HepG2 (cell line): ENCODE measurements around the gene GAPDH. TPM values are rescaled to one million over a fixed set of nuclear protein-coding genes. Genes with fewer than 3 reads are reported as not detected.

Source experiments
- ATF7-NPFF ChIP-seq: sonication (generic); formaldehyde crosslinking; IDR thresholded peaks from 2 replicates; pipeline ENCODE4 v1.8.1; 2023; ENCODE audit warnings: mild to moderate bottlenecking, low read depth, missing genetic modification reagents, moderate library complexity
- DRAP1 ChIP-seq: IDR thresholded peaks from 2 replicates; pipeline ENCODE4 v1.6.1; 2016; ENCODE audit warnings: missing genetic modification reagents, missing compliant biosample characterization
- DZIP1 ChIP-seq: sonication (generic); formaldehyde crosslinking; IDR thresholded peaks from 2 replicates; pipeline ENCODE4 v1.5.0; 2020; ENCODE audit warnings: mild to moderate bottlenecking, missing genetic modification reagents
- ETS1 ChIP-seq: sonication (generic); formaldehyde crosslinking; IDR thresholded peaks from 2 replicates; pipeline ENCODE4 v1.4.0; 2020; ENCODE audit warnings: missing genetic modification reagents
- FOXK1 ChIP-seq: sonication (generic); formaldehyde crosslinking; IDR thresholded peaks from 2 replicates; pipeline ENCODE4 v1.4.0; 2020; ENCODE audit warnings: low read depth, missing genetic modification reagents, borderline replicate concordance
- HOXD1 ChIP-seq: sonication (generic); formaldehyde crosslinking; IDR thresholded peaks from 2 replicates; pipeline ENCODE4 v1.5.0; 2020; ENCODE audit warnings: missing genetic modification reagents
- IRF2 ChIP-seq: IDR thresholded peaks from 2 replicates; pipeline ENCODE4 v1.6.1; 2018; ENCODE audit warnings: missing genetic modification reagents, missing compliant biosample characterization
- KDM2A ChIP-seq: sonication (generic); formaldehyde crosslinking; IDR thresholded peaks from 2 replicates; pipeline ENCODE4 v1.4.0; 2020; ENCODE audit warnings: low read depth, missing genetic modification reagents, borderline replicate concordance
- NBN ChIP-seq: fragments of 450-650 bp; conservative IDR thresholded peaks from 2 replicates; pipeline ENCODE4 v1.6.1; 2017
- NPAS2 ChIP-seq: sonication (generic); formaldehyde crosslinking; IDR thresholded peaks from 2 replicates; pipeline ENCODE4 v1.8.0; 2022; ENCODE audit warnings: mild to moderate bottlenecking, missing genetic modification reagents, borderline replicate concordance
- SALL1 ChIP-seq: sonication (generic); formaldehyde crosslinking; IDR thresholded peaks from 2 replicates; pipeline ENCODE4 v1.8.0; 2022; ENCODE audit warnings: mild to moderate bottlenecking, missing genetic modification reagents
- SP2 ChIP-seq: sonication (generic); formaldehyde crosslinking; IDR thresholded peaks from 2 replicates; pipeline ENCODE4 v1.5.1; 2020; ENCODE audit warnings: mild to moderate bottlenecking, missing genetic modification reagents
- YEATS4 ChIP-seq: sonication (generic); formaldehyde crosslinking; IDR thresholded peaks from 2 replicates; pipeline ENCODE4 v1.4.0; 2020; ENCODE audit warnings: missing genetic modification reagents, borderline replicate concordance
- ZBTB49 ChIP-seq: sonication (generic); formaldehyde crosslinking; IDR thresholded peaks from 2 replicates; pipeline ENCODE4 v1.4.0; 2020; ENCODE audit warnings: missing genetic modification reagents, borderline replicate concordance
- ZNF563 ChIP-seq: sonication (generic); formaldehyde crosslinking; IDR thresholded peaks from 2 replicates; pipeline ENCODE4 v1.8.0; 2022; ENCODE audit warnings: mild to moderate bottlenecking, moderate library complexity, missing genetic modification reagents
- ZNF572 ChIP-seq: sonication (generic); formaldehyde crosslinking; IDR thresholded peaks from 2 replicates; pipeline ENCODE4 v1.5.1; 2020; ENCODE audit warnings: mild to moderate bottlenecking, missing genetic modification reagents
- ZNF576 ChIP-seq: sonication (generic); formaldehyde crosslinking; IDR thresholded peaks from 2 replicates; pipeline ENCODE4 v1.4.0; 2020; ENCODE audit warnings: mild to moderate bottlenecking, missing genetic modification reagents
- ZNF740 ChIP-seq: sonication (generic); formaldehyde crosslinking; IDR thresholded peaks from 2 replicates; pipeline ENCODE4 v1.4.0; 2020; ENCODE audit warnings: missing genetic modification reagents
- ZNF749 ChIP-seq: sonication (generic); formaldehyde crosslinking; IDR thresholded peaks from 2 replicates; pipeline ENCODE4 v1.8.0; 2022; ENCODE audit warnings: mild to moderate bottlenecking, missing genetic modification reagents, moderate library complexity, borderline replicate concordance
- ZZZ3 ChIP-seq: sonication (generic); formaldehyde crosslinking; IDR thresholded peaks from 2 replicates; pipeline ENCODE4 v1.4.0; 2020; ENCODE audit warnings: missing genetic modification reagents, mild to moderate bottlenecking, borderline replicate concordance
- polyA plus RNA-seq, 8 experiments: library from polyadenylated mRNA; depleted of rRNA in 3 of 8; stranded (reverse) in 7 of 8; unstranded in 1 of 8; fragments of >200 nt; fragmentation: Illumina TruSeq in 4 of 8; extraction: Trizol in 4 of 8; gene quantifications; 2 replicates each; pipeline versions ENCODE4 v1.2.1 to v1.2.3, GENCODE V29; 2011 to 2016; ENCODE audit warnings: low read depth in 4 of 8, missing spikeins in 1 of 8, mixed read lengths in 1 of 8; ENCODE audit not compliant: insufficient read depth in 1 of 8
- total RNA-seq, 5 experiments: library from RNA; depleted of rRNA; stranded (reverse); fragments of >200 nt; fragmentation: Illumina TruSeq; extraction: Trizol; gene quantifications; 2 replicates each; pipeline ENCODE4 v1.2.3, GENCODE V29; 2016; ENCODE audit warnings: low read depth in 1 of 5

The GAPDH gene
- total and polyA plus RNA-seq, 2 of the 13 experiments (the other 11 are each of a cell fraction or from before 2014, with no cell fraction given): 3,038 to 12,722 TPM

- TF ChIP-seq ZNF563 (CRISPR knock-in tag) (peak; percentile 49; the same call in 1 of the 2 replicates), ATF7-NPFF (CRISPR knock-in tag) (no peak), ZNF740 (CRISPR knock-in tag) (no peak), FOXK1 (no peak; the same call in 1 of the 2 replicates), SP2 (CRISPR knock-in tag) (no peak), YEATS4 (CRISPR knock-in tag) (peak; percentile 61; the same call in 1 of the 2 replicates), ETS1 (CRISPR knock-in tag) (no peak), ZNF749 (CRISPR knock-in tag) (no peak), ZNF576 (CRISPR knock-in tag) (no peak), ZBTB49 (CRISPR knock-in tag) (no peak), IRF2 (CRISPR knock-in tag) (no peak), NPAS2 (no peak), KDM2A (CRISPR knock-in tag) (peak; percentile 62), DZIP1 (CRISPR knock-in tag) (no peak), ZZZ3 (CRISPR knock-in tag) (no peak), ZNF572 (CRISPR knock-in tag) (no peak), HOXD1 (CRISPR knock-in tag) (no peak), NBN (no peak), DRAP1 (CRISPR knock-in tag) (no peak; the same call in 1 of the 2 replicates), SALL1 (CRISPR knock-in tag) (peak; percentile 50; the same call in 1 of the 2 replicates)
Observed at GRCh38 chr12:6532051-6532926, 2.0 kb upstream of the GAPDH start (continued).
